Small intestine (tissue), 7 donors: ENCODE data around the gene SLC9A5. TPM values are rescaled to one million over a fixed set of nuclear protein-coding genes. Genes with fewer than 3 reads are reported as not detected.

Source experiments
- DNase-seq, 2 donors: peaks; one replicate each; pipeline versions ENCODE4 v3.0.0 to v3.0.0-alpha.2; 2013
- FAIRE-seq: peaks from 2 replicates; lab custom pipeline; 2012; peaks lifted over from hg19 to GRCh38; lab: Jason Lieb, UNC
- H3K27ac ChIP-seq, 3 donors: one replicate each; pipeline ENCODE4 v1.5.1; 2013; ENCODE audit warnings: low read length in 2 of 3, mild to moderate bottlenecking in 2 of 3, control low read depth in 1 of 3, inconsistent platforms in 1 of 3, low read depth in 1 of 3, moderate library complexity in 1 of 3
- H3K27me3 ChIP-seq, 3 donors: one replicate each; pipeline ENCODE4 v1.6.1; 2013; ENCODE audit warnings: low read length in 3 of 3, inconsistent platforms in 1 of 3; ENCODE audit not compliant: control insufficient read depth in 3 of 3, insufficient read depth in 3 of 3
- H3K36me3 ChIP-seq, 3 donors: one replicate each; pipeline ENCODE4 v1.6.1; 2013; ENCODE audit warnings: low read length in 3 of 3, inconsistent platforms in 1 of 3, low read depth in 1 of 3, mild to moderate bottlenecking in 1 of 3, moderate library complexity in 1 of 3; ENCODE audit not compliant: control insufficient read depth in 3 of 3, insufficient read depth in 2 of 3
- H3K4me1 ChIP-seq, 3 donors: one replicate each; pipeline ENCODE4 v1.6.1; 2013; ENCODE audit warnings: low read length in 2 of 3, inconsistent platforms in 1 of 3, low read depth in 1 of 3, mild to moderate bottlenecking in 1 of 3, moderate library complexity in 1 of 3; ENCODE audit not compliant: control insufficient read depth in 3 of 3, insufficient read depth in 2 of 3
- H3K4me3 ChIP-seq, 3 donors: one replicate each; pipeline ENCODE4 v1.5.1; 2013; ENCODE audit warnings: low read length in 3 of 3, control low read depth in 1 of 3, inconsistent platforms in 1 of 3, low read depth in 1 of 3, mild to moderate bottlenecking in 1 of 3, moderate library complexity in 1 of 3
- H3K9me3 ChIP-seq, 2 donors: one replicate each; pipeline ENCODE4 v1.6.1; 2013; ENCODE audit warnings: low read depth in 1 of 2, low read length in 1 of 2; ENCODE audit not compliant: control insufficient read depth in 2 of 2, insufficient read depth in 1 of 2
- WGBS, 3 donors: extraction: QIAGEN DNeasy Blood & Tissue Kit; methylation state at CpG; one replicate each; pipeline ENCODE4 v1.1.7; 2013; 5-methylcytosine and 5-hydroxymethylcytosine counted together
- polyA plus RNA-seq, 4 donors: library from polyadenylated mRNA; stranded (reverse) in 3 of 4; unstranded in 1 of 4; fragments of 200-250 nt in 3 of 4; fragments of 120-200 nt in 1 of 4; gene quantifications; one replicate each; pipeline versions ENCODE4 v1.2.1 to v1.2.3, GENCODE V29; 2013
- donor health status: healthy with polysubstance abuse.
- donor health status: control.
- donor health status: control.
- donor health status: Bipolar disorder and iron deficiency.
- donor health status: healthy.

Gene SLC9A5
- polyA plus RNA-seq, 4 donors: 0.39 to 0.78 (median 0.54) TPM; not detected in 1

- Histone ChIP-seq H3K4me1 (peaks cover 0 to 10% (median 0%) of the 10 kb centered on the region in 3 donors), H3K4me3 (no peak overlapping the region), H3K36me3 (no peaks in the 10 kb centered on the region), H3K27ac (no peak overlapping the region), H3K9me3 (no peaks in the 10 kb centered on the region), H3K27me3 (peaks cover 0 to 17% (median 0%) of the 10 kb centered on the region in 3 donors)
- FAIRE-seq (no peak), DNase-seq (no peak)
- WGBS, 3 donors: 85 to 90% (median 88%) methylated on average over 5 of the region's 5 CpGs
These were observed 16.1 kb downstream of the SLC9A5 start for GRCh38 chr16:67264866-67265265.

- DNase-seq (no peak), FAIRE-seq (no peak)
- Histone ChIP-seq H3K27ac (no peak overlapping the region), H3K4me3 (no peak overlapping the region), H3K36me3 (no peaks in the 10 kb centered on the region), H3K4me1 (peaks cover 0 to 10% (median 0%) of the 10 kb centered on the region in 3 donors), H3K9me3 (no peaks in the 10 kb centered on the region), H3K27me3 (peaks cover 0 to 17% (median 0%) of the 10 kb centered on the region in 3 donors)
- 62 to 75% (median 66%) methylated on average over 8 of the region's 8 CpGs for WGBS, 3 donors
These were observed 17.1 kb downstream of the SLC9A5 start for GRCh38 chr16:67265834-67266233.

- FAIRE-seq: no peak
- WGBS, 3 donors: 17 to 51% (median 43%) methylated on average over 5 of the region's 5 CpGs
- H3K4me3 ChIP-seq: no peak overlapping the region
- peak overlapping the region in 1 of 3 donors; percentile 16 for H3K27ac ChIP-seq
- peaks cover 0 to 17% (median 0%) of the 10 kb centered on the region in 3 donors for H3K27me3 ChIP-seq
- H3K4me1 ChIP-seq: peaks cover 0 to 10% (median 0%) of the 10 kb centered on the region in 3 donors
- no peaks in the 10 kb centered on the region for H3K9me3 ChIP-seq
- no peaks in the 10 kb centered on the region for H3K36me3 ChIP-seq
- DNase-seq: peak; percentile 80 to 86
These were observed 19.4 kb downstream of the SLC9A5 start for GRCh38 chr16:67268136-67268579.

DNA sequence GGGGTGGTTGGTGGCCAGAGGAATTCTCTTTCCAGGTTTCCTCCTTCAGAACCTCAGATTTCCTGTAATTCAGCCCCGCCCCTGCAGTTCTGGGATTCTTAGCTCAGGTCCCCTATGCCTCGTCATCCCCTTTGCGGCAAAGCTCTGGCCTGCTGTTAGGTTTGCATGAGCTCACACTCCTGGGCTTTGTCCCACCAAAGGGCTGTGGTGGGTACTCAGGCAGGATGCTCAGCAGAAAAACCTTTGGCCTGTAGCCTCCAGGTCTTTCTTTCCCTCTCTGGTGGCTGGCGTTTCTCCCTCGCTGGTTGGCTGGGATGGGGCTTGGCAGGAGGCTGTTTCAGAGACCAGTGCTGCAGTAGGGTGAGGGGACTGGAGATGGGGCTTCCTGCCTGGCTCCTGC lies 21.0 kb downstream of the SLC9A5 start:
- Histone ChIP-seq H3K9me3 (no peaks in the 10 kb centered on the region), H3K27ac (no peak overlapping the region), H3K4me3 (no peak overlapping the region), H3K27me3 (peaks cover 0 to 8% (median 0%) of the 10 kb centered on the region in 3 donors), H3K36me3 (no peaks in the 10 kb centered on the region), H3K4me1 (peaks cover 0 to 10% (median 0%) of the 10 kb centered on the region in 3 donors)
- no peak for FAIRE-seq
- DNase-seq: no peak
- WGBS, 3 donors: 34 to 60% (median 53%) methylated on average over 5 of the region's 5 CpGs

DNA sequence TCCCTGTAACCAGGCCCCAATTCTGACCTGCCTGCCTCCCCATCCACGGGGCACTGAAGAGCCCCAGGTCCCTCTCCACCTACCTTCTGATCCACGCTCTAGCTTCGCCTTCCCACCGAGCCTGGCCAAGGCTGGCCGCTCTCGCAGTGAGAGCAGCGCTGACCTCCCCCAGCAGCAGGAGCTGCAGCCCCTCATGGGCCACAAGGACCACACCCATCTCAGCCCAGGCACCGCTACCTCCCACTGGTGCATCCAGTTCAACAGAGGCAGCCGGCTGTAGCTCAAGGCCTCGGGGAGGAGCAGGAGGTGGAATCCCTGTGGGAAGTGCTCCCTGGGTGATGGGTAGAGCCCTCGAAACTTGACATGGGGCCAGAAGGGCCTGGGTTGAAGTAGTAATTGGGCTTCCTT lies 22.2 kb downstream of the SLC9A5 start:
- WGBS, 3 donors: 69 to 84% (median 81%) methylated on average over 11 of the region's 11 CpGs
- H3K4me1 ChIP-seq: peaks cover 0 to 10% (median 0%) of the 10 kb centered on the region in 3 donors
- FAIRE-seq (no peak), DNase-seq (no peak)
- H3K9me3 ChIP-seq: no peaks in the 10 kb centered on the region
- H3K4me3 ChIP-seq: no peak overlapping the region
- H3K27me3 ChIP-seq: no peaks in the 10 kb centered on the region
- no peak overlapping the region for H3K27ac ChIP-seq
- H3K36me3 ChIP-seq: peaks cover 0 to 2% (median 0%) of the 10 kb centered on the region in 3 donors

DNA sequence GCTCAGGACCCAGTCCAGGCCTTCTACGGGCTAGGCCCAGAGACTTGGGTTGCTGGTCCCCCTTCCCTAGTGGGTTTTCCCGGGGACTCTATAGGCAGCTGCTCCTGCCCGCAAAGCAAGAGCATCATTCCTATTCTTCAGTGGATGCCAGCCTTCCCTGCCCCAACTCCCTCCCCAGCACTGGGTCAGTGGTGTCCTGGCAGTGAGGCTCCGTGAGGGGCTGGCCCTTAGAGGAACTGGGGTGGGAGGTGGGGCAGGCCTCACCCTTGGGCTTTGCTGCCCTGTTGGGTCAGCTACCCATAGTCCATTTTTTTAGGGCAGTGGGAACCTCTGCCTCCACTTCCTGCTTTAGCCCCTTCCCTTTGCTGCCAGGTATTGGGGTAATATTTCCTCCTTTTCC lies 22.7 kb downstream of the SLC9A5 start:
- 86 to 91% (median 88%) methylated on average over 4 of the region's 4 CpGs for WGBS, 3 donors
- FAIRE-seq (no peak), DNase-seq (no peak)
- H3K36me3 ChIP-seq: peaks cover 0 to 7% (median 0%) of the 10 kb centered on the region in 3 donors
- H3K4me3 ChIP-seq: no peak overlapping the region
- no peaks in the 10 kb centered on the region for H3K27me3 ChIP-seq
- H3K4me1 ChIP-seq: peaks cover 0 to 10% (median 0%) of the 10 kb centered on the region in 3 donors
- H3K27ac ChIP-seq: no peak overlapping the region
- H3K9me3 ChIP-seq: no peaks in the 10 kb centered on the region

- H3K36me3 ChIP-seq: peaks cover 0 to 21% (median 0%) of the 10 kb centered on the region in 3 donors
- no peak overlapping the region for H3K27ac ChIP-seq
- H3K4me1 ChIP-seq: peaks cover 0 to 10% (median 4%) of the 10 kb centered on the region in 3 donors
- H3K27me3 ChIP-seq: no peaks in the 10 kb centered on the region
- H3K9me3 ChIP-seq: no peaks in the 10 kb centered on the region
- WGBS, 3 donors: 58 to 79% (median 74%) methylated on average over 2 of the region's 2 CpGs
- no peak overlapping the region for H3K4me3 ChIP-seq
- DNase-seq (no peak), FAIRE-seq (no peak)
These were observed 26.5 kb downstream of the SLC9A5 start for GRCh38 chr16:67275321-67275720.

- H3K4me3 ChIP-seq: no peak overlapping the region
- H3K36me3 ChIP-seq: peaks cover 0 to 30% (median 0%) of the 10 kb centered on the region in 3 donors
- FAIRE-seq (no peak), DNase-seq (peak in 1 of 2 donors; percentile 28)
- 85 to 93% (median 89%) methylated on average over 4 of the region's 4 CpGs for WGBS, 3 donors
- no peaks in the 10 kb centered on the region for H3K27me3 ChIP-seq
- H3K27ac ChIP-seq: peak overlapping the region in 1 of 3 donors; percentile 24
- peaks cover 0 to 10% (median 4%) of the 10 kb centered on the region in 3 donors for H3K4me1 ChIP-seq
- no peaks in the 10 kb centered on the region for H3K9me3 ChIP-seq
These were observed 28.7 kb downstream of the SLC9A5 start for GRCh38 chr16:67277294-67277998.
